GM19372 (cell line): ENCODE data around the gene TPPP.
"Not testable (repeated sequence)": the region's sequence is repeated elsewhere in the genome, so short reads cannot be mapped to it uniquely, and the experiment has no call there.

Source experiments
- ATAC-seq: cut with Tn5 transposase; IDR thresholded peaks from one replicate; pipeline ENCODE4 v1.9.1; 2021; ENCODE audit warnings: mild to moderate bottlenecking, low read depth, moderate library complexity; ENCODE audit not compliant: unreplicated experiment

TPPP gene

DNA sequence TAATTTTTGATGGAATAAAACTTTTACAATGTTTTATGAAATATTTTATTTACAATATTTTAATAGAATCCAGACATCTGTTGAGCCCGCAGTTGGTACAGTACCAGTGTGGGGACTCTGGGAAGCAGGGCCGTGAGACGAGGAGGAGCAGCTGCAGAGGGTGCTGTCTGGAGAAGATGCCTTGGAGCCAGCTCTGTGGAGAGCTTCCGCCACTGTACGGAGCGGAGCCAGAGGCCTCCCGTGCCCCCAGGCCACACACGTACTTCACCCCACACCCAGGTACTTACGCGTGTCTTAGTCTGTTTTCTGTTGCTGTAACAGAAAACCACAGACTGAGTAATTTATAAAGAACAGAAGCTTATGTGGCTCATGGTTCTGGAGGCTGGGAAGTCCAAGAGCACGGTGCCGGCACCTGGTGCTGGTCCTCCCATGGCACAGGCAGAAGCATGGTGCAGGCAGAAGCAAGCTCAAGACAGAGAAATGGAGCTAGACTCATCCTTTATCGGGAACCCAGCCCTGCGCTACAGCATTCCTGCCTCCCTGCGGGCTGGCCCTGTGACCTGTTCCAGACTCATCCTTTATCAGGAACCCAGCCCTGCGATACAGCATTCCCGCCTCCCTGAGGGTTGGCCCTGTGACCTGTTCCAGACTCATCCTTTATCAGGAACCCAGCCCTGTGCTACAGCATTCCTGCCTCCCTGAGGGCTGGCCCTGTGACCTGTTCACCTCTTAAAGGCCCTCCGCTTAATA lies 57.7 kb downstream of the TPPP start:
- no peak for ATAC-seq

DNA sequence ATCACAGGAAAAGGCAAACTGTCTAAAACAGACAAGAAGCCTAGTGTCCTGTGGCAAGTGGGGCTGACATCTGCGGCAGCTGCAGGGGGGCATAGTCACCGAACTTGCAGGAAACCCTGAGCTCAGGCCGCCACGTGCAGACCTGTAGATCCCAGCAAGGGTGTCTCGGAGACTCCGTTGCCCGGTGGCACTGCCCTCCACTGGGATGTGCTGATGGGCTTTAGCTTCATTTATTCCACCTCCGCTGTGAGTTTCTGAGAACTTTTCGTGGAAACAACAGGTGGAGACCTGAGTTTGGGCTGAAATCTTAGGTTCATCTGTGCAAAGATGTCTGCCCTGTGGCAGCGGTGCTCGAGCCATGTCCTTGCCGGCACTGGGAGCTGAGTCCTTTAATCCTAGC lies 59.0 kb downstream of the TPPP start:
- no peak for ATAC-seq

DNA sequence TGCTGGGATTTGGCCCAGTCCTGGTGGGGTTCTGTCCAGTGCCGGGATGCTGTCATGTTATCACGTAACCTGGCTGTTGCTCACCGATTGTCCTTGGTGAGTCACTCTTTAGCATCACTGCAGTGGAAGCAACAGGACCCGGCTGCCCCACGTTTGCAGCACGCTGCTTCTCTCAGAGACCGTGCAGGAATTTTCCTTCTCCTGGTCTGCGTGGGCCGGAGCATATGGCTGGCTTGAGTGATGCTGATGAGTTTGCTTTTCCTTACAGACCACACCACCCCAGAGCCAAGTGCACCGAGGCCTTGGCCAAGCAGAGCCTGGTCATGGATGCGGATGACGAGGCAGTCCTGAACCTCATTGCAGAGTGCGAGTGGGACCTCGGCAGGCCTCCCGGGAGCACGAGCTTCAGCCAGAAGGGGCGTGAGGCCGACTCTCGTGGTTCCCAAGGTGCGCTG lies 59.6 kb downstream of the TPPP start:
- no peak for ATAC-seq

DNA sequence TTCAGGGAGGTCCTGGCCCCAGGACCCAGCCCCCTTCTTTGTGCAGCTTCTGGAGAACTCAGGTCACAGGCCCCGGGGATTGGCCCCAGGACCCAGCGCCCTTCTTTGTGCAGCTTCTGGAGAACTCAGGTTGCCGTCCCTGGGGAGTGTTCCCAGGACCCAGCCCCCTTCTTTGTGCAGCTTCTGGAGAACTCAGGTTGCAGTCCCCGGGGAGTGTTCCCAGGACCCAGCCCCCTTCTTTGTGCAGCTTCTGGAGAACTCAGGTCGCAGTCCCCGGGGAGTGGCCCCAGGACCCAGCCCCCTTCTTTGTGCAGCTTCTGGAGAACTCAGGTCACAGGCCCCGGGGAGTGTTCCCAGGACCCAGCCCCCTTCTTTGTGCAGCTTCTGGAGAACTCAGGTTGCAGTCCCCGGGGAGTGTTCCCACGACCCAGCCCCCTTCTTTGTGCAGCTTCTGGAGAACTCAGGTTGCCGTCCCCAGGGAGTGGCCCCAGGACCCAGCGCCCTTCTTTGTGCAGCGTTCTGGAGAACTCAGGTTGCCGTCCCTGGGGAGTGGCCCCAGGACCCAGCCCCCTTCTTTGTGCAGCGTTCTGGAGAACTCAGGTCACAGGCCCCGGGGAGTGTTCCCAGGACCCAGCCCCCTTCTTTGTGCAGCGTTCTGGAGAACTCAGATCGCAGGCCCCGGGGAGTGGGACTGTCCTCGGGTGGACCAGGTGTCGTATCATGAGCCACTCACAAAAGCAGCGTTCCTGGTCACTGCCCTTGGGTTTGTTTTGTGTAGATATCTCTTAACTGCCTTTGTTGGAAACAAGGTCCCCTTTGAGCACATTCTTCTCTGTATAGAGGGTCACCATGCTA lies 64.6 kb downstream of the TPPP start:
- ATAC-seq, result not testable (repeated sequence)

DNA sequence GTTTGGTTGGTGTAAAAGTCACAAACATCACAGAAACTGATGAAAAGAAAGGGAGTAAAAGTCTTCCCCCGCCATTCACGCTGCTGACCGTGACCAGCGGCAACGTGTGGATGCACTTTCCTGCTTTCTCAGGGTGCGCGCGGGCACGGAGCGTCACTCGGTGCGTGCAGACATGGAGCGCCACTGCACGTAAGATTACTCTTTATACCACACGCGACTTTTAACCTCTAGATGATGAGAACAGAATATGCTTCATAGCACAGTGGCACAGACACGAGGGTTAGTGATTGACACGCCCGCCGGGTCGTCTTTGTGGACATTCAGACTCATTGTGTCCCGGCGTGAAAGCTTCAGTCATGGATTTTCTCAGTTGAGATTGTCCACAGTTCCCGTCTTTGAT lies 65.3 kb downstream of the TPPP start:
- no peak for ATAC-seq

DNA sequence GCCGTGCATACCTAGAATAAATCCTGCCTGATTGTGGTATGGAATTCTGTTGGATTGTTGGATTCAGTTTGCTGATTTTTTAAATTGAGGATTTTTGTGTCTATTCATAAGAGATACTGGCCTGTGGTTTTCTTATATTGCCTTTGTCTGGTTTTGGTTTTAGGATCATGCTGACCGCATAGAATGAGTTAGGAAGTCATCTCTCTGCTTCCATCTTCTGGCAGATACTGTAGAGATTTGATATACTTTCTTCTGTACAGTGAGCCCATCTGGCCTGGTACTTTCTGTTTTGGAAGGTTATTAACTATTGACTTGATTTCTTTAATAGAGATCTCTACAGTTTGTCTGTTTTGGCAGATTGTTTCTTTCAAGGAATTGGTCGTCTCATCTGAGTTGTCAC lies 66.3 kb downstream of the TPPP start:
- no peak for ATAC-seq

DNA sequence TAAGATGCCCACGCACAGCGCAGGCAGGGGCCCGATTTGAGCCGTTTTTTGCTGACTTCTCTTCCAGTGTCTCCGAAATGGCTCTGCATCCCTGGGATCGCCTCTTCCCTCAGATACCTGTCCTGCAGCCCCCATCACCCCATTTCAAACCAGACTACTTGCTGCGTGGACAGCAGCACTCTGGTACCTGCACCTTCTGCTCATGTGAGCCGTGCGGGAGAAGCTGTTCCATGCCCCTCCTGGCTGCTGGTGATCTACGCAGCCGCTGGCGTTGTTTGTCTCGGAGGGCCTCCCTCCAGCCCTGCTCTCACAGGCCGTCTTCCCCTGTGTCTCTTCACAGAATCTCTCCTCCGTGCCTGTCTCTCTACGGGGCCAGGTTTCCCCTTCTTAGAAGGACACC lies 67.6 kb downstream of the TPPP start:
- ATAC-seq, result no peak

DNA sequence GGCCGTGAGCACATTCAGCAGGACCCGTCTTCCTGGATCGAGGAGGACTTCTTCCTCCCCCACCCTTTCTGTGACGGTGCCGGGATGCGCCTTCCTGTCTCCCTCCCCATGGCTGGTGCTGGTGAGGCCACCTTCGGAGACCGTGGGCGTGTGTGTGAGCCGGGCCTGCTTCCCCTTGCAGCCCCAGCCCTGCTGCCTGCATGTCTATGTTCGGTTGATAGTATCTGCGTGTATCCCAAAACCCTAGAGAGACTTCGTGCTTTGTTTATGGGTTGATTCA lies 68.3 kb downstream of the TPPP start:
- ATAC-seq, result no peak

DNA sequence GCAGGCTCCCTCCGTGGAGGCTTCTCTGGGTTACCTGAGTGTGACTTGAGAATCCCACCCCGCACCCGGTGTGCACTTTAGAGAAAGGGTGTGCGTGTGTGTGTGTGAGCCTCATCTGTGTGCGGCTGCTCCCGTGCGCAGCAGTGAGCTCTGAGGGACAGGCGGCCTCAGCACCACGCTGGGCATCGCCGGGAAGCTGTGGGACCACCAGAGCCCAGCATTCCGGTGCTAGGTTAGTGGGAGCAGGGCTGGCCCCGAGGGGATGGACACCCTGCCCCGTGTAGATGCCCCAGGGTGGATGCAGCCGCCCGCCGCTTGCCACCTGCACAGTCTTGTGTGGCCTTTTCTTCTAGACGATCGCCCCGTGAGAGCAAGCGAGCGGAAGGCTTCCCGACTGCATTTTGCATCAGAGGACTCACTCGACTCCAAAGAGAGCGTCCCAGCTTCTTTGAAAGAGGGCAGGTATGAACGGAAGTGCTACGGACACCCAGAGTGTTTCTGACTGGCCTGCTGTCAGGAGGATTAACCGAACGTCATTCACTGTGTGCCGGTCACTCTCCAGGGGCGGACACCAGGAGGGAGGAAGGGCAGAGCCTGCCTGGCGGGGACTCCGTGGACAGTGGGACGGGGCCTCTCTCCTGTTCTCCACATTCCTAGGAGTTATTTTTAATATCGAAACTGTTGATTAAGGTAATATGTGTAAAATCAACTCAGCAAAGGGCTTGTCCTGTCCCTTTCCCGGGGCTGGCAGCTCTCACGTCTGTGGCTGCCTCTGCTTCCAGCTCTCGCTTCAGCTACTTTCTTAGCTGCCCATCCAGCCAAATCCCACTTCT lies 68.8 kb downstream of the TPPP start:
- no peak for ATAC-seq

DNA sequence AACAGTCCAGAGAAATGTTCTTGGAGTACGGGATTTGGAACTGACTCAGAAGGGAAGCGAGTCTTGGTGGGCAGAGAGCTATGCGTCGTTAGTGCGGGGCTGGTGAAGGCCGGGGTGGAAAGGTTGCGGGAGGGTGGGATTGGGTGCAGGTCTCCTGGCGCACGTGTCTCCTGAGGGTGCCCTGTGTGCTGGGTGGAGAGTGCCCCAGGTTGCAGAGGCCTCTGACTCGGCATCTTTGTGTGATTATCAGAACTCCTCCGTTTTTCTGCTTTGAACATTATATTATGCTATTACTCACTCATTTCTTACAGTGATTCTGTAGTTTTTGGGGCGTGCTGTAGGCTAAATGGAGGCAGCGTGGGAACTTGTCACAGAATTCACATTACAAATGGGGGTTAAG lies 69.6 kb downstream of the TPPP start:
- ATAC-seq, result no peak

DNA sequence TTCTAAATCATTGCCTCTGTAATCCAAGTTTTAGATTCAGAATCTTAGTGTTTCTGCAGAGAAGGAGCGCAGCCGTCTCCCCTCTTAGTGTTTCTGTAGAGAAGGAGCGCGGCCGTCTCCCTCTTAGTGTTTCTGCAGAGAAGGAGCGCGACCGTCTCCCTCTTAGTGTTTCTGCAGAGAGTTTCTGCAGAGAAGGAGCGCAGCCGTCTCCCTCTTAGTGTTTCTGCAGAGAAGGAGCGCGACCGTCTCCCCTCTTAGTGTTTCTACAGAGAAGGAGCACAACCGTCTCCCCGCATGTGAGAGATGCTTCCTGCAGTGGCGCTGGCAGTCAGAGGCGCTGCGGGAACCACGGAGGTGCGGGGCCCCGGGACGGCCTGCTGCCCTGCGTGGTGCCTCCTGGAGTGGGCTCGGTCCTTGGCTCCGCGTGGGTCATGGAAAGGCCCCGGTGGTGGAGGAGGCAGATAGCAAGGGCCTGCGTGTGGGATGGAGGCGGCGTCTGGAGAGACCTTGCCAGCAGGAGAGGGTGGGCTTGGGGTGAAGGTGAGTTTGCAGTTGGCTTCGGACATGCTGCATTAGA lies 70.1 kb downstream of the TPPP start:
- ATAC-seq, result no peak

DNA sequence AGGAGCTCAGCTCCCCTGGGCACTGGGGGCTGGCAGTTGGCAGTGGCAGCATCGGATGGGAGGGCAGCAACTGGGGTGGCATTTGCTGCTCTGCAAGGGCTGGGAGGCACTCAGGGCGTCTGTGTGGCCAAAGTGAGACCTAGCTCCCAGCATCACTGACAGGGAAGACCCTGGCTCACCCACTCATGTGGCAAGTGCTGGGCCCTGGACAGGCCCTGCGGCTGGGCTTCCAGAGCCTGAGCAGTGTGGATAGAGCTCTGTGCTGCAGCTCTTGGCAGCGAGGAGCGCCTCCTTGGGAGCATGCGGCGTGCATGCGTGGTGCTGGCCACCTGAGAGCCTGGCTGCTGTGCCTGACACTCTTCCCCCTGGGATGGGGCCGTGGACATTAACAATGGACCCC lies 70.8 kb downstream of the TPPP start:
- ATAC-seq, result no peak

DNA sequence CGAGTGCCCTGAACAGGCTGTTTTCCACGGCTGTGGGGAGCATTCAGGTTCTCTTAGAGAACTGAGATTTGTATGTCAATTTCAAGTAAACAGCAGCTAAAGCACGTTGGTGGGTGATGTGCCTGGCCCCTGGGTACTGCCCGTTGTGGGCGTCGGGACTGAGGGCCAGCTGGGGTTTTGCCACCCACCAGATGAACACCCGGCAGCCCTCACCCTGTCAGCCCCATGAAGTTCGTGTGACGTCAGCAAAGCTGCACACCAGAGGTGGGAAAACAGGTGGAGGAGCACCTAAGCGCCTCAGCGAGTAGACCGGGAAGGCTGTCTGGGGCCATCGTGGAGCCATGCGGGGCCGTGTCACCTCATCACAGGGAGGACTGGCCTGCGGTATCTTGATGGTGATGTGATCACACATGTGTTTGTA lies 71.8 kb downstream of the TPPP start:
- no peak for ATAC-seq

DNA sequence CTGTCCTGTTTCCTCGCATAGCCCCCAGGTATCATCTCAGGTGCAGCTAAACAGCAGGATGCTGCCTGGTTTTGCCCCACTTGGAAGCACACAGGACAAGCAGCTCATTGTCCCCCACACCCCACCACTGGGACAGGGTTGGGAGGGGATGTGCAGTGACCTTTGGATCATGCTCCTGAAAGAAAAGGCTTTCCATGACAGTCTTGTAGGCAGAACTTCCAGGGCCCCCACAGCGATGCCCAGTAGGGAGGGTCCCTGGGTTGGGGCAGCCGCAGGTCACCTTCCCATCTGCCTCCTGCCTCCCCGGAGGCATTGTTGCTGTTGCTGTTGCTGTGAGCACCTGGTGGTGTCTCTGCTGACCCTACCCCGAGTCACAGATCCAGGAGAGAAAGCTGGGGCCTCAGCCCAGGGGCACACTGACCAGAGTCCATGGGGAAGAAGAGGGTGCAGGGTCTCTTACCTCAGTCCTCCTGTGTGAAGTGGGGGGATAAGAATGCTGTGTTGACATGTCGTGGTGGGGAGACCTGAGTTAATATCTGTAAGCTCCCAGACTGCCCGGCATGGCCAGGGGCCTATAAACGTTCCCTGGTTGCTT lies 72.5 kb downstream of the TPPP start:
- no peak for ATAC-seq

DNA sequence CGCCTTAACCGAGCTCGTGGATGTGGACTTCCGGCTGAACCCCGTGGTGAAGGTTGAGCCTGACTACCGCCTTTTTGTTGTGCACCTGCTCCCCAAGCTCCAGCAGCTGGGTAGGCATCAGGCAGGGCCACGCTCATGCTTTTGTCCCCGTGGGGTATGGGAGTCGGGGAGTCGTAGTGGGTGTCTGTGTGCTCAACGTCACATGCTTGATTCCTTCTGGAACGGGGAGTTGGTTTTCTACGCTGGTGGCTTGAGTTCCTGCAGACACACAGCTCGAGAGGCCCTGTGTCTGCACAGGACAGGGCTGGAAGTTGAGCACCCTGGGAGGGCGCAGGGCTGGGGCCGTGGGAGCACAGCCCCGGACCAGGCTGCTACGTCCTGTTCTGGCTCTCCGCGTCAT lies 73.0 kb downstream of the TPPP start:
- no peak for ATAC-seq

DNA sequence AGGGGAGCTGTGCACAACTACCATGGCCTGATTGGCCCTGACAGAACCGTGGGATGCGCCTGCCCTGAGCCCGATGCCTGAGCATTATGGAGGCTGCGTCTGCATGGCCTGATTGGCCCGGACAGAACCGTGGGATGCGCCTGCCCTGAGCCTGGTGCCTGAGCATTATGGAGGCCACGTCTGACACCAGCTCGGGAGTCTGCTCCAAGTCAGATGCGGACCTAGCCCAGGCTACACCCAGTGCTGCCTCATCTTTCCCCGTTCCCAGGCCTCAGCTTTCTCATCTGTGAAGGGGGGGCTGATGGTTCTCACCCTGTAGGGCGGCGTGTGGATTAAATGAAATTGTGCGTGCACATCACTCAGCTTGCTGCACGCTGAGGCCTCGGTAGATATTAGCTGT lies 73.7 kb downstream of the TPPP start:
- no peak for ATAC-seq

DNA sequence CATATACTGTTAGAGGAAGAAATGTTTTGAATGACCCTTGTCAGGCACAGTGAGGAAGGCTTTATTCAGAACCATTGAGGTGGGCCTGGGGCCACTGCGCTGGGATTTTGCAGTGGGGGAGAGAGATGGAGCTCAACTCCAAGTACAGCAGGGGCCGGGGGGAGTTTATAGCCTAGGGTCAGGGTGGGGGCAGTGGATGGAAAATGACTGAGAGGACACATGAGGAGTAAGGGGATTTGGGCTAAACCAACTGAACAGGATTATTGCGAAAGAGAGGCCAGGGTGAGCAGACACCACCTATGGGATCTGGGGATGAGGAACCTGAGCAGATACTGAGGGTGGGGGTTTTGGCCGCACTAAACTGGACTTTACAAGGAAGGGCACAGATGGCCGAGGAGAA lies 74.7 kb downstream of the TPPP start:
- no peak for ATAC-seq

DNA sequence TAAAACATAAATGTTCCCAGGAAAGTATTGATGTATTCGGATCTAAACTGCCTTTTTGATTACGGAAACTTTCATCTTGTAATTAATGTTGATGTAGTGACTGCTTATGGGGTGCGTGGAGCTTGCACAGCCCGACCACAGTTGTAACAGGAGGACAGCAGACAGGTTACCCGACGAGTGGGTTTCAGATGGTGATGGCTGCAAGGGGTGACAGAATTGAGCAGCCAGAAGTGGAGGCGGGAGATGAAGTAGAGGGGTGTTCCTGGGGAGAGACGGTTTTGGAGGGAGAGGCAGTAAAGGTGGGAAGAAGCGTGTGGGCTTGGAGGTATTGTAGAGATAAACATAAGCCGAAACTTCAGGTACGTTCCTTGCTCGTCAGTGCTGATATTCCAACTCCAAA lies 75.3 kb downstream of the TPPP start:
- no peak for ATAC-seq

DNA sequence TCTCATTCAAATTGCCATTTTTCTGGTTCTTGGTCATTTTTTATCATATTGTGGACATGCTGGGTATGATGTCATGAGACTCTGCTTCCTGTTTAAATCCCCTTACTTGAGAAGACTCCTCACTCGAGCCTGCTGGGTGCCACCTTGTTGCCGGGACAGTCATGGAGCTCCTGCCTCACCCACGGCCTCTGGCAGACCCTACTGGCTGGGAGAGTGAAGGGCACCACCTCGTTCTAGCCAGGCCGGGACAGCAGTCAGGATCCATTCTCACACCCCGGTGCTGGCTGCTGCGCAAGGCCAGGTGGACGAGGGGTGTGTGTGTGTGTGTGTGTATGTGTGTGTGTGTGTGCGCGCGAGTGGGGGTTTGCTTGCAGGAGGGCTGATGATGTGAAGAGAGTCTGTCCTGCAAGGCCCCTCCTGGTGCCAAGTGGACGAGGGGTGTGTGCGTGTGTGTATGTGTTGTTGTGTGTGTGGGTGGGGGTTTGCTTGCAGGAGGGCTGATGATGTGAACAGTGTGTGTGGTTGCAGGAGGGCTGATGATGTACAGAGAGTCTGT lies 76.6 kb downstream of the TPPP start:
- ATAC-seq, result no peak
